Measurements from ENCODE around the gene RSPH10B.
A peak's percentile ranks its signal among the peaks of the same experiment; 100 is the strongest.

Gene RSPH10B

DNA sequence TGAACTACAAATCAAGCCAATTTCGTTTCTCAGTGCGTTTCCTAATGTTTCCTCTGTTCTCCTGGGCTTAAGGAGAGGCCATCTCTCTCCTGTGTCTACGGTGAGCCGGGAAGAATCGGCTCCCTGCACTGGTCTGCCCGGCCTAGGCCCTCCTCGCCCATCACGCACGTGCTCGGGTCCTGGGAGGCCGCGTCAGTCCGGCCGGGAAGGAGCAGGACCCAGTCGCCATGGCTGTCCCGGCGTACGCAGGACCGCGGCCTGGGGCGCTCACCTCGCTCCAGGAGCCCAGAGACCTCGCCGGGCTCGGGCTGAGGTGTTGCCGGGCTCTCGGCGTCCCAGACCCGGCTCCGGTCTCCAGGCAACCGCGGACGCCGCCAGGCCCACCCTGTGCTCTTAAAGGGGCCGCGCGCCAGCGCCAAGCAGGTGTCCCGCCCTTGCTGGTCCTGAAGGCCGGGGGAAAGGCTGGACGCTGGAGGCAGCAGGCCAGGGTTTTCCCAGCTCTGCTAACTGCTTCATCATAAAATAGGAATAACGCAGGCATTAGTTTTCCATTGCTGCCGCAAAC, at the start of gene RSPH10B:
TSS of gene RSPH10B (minus strand) at position 343 of the 565 bp plus-strand sequence. CDS start 3,573 bp downstream, outside the sequence.
- ATAC-seq = peak; percentile 15

DNA sequence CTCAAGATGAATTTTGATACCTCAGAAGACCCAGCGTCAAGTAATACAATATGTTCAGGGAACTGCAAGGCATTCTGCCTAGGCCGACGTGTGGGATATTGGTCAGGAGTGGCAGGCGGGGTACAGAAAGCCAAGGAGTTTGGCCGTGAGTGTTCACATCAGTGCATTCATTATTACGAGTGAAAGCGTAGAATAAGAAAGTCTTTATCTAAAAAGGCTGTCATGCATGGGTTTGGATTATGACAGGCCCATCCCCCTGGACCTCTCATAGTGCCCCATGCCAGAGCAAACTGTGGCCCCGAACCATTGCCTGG, 46.1 kb upstream of the RSPH10B start:
- TF ChIP-seq BACH2 (CRISPR knock-in tag; IDR thresholded peaks at IDR 0.05; ENCODE audit: borderline replicate concordance) = no peak
- TF ChIP-seq, protein P1, sequence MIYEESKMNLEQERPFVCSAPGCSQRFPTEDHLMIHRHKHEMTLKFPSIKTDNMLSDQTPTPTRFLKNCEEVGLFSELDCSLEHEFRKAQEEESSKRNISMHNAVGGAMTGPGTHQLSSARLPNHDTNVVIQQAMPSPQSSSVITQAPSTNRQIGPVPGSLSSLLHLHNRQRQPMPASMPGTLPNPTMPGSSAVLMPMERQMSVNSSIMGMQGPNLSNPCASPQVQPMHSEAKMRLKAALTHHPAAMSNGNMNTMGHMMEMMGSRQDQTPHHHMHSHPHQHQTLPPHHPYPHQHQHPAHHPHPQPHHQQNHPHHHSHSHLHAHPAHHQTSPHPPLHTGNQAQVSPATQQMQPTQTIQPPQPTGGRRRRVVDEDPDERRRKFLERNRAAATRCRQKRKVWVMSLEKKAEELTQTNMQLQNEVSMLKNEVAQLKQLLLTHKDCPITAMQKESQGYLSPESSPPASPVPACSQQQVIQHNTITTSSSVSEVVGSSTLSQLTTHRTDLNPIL (CRISPR knock-in tag; IDR thresholded peaks at IDR 0.05; ENCODE audit: low read depth) = no peak
- no peak for TF ChIP-seq ARNTL (CRISPR knock-in tag; IDR thresholded peaks at IDR 0.05; ENCODE audit: borderline replicate concordance, low read depth)
- TF ChIP-seq, protein P2, sequence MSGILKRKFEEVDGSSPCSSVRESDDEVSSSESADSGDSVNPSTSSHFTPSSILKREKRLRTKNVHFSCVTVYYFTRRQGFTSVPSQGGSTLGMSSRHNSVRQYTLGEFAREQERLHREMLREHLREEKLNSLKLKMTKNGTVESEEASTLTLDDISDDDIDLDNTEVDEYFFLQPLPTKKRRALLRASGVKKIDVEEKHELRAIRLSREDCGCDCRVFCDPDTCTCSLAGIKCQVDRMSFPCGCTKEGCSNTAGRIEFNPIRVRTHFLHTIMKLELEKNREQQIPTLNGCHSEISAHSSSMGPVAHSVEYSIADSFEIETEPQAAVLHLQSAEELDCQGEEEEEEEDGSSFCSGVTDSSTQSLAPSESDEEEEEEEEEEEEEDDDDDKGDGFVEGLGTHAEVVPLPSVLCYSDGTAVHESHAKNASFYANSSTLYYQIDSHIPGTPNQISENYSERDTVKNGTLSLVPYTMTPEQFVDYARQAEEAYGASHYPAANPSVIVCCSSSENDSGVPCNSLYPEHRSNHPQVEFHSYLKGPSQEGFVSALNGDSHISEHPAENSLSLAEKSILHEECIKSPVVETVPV (CRISPR knock-in tag; IDR thresholded peaks at IDR 0.05) = no peak
- TF ChIP-seq SNAI2 (CRISPR knock-in tag; IDR thresholded peaks at IDR 0.05) = no peak
- no peak for TF ChIP-seq ISL1 (CRISPR knock-in tag; IDR thresholded peaks at IDR 0.05)
- no peak for TF ChIP-seq ZFP3 (CRISPR knock-in tag; IDR thresholded peaks at IDR 0.05)
- TF ChIP-seq ZC3H10 (CRISPR knock-in tag; IDR thresholded peaks at IDR 0.05) = no peak
- TF ChIP-seq GLIS3 (CRISPR knock-in tag; IDR thresholded peaks at IDR 0.05) = no peak
- TF ChIP-seq TOX (CRISPR knock-in tag; IDR thresholded peaks at IDR 0.05; ENCODE audit: borderline replicate concordance) = no peak
- TF ChIP-seq, protein P3, sequence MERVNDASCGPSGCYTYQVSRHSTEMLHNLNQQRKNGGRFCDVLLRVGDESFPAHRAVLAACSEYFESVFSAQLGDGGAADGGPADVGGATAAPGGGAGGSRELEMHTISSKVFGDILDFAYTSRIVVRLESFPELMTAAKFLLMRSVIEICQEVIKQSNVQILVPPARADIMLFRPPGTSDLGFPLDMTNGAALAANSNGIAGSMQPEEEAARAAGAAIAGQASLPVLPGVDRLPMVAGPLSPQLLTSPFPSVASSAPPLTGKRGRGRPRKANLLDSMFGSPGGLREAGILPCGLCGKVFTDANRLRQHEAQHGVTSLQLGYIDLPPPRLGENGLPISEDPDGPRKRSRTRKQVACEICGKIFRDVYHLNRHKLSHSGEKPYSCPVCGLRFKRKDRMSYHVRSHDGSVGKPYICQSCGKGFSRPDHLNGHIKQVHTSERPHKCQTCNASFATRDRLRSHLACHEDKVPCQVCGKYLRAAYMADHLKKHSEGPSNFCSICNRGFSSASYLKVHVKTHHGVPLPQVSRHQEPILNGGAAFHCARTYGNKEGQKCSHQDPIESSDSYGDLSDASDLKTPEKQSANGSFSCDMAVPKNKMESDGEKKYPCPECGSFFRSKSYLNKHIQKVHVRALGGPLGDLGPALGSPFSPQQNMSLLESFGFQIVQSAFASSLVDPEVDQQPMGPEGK (CRISPR knock-in tag; IDR thresholded peaks at IDR 0.05; ENCODE audit: borderline replicate concordance) = no peak
- no peak for TF ChIP-seq ZNF565 (CRISPR knock-in tag; conservative IDR thresholded peaks at IDR 0.05; ENCODE audit: low read depth)
- no peak for TF ChIP-seq TCF4 (CRISPR knock-in tag; IDR thresholded peaks at IDR 0.05; ENCODE audit: borderline replicate concordance)
- TF ChIP-seq OSR1 (CRISPR knock-in tag; IDR thresholded peaks at IDR 0.05) = no peak
- TF ChIP-seq ZFP30 (CRISPR knock-in tag; IDR thresholded peaks at IDR 0.05) = no peak
- TF ChIP-seq RARB (CRISPR knock-in tag; IDR thresholded peaks at IDR 0.05) = no peak
- ATAC-seq = no peak

DNA sequence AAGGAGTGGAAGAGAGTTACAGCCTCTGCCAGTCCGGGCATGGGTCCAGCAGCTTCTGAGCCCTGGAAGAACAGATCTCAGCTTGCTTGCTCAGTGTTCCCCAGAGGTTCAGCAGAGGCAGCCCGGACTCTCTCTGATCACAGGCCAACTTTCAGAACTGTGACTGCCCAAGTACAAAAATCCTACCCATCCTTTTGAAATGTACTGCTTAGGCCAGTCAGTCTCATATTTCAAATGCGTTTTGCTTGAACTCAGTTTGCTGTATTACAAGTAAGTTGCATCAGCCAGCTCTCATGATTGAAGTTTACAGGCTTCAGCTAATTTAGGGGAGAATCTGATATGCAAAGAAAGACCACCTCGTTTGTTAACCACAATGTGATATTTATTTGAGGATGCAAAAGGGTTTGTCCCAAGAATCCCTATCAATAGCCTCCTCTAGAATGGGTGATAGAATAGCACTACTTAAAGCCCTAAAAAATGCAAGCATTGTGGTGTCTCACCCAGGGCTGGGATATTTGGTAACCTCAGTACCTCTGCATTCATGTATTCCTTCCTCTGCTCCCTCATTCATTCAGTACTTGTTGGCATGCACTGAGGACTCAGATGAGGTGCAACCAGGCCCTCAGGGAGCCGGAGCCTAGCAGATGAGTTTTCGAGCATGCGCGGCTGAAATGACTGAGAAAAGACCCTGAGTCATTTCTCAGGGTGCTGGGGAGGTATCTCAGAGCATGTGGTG, 45.6 kb upstream of the RSPH10B start:
- TF ChIP-seq ZNF565 (CRISPR knock-in tag; conservative IDR thresholded peaks at IDR 0.05; ENCODE audit: low read depth) (no peak), ZFP30 (CRISPR knock-in tag; IDR thresholded peaks at IDR 0.05) (no peak), TCF4 (CRISPR knock-in tag; IDR thresholded peaks at IDR 0.05; ENCODE audit: borderline replicate concordance) (no peak), ZFP3 (CRISPR knock-in tag; IDR thresholded peaks at IDR 0.05) (no peak), ZNF8 (CRISPR knock-in tag; IDR thresholded peaks at IDR 0.05) (no peak), SNAI2 (CRISPR knock-in tag; IDR thresholded peaks at IDR 0.05) (no peak), OSR1 (CRISPR knock-in tag; IDR thresholded peaks at IDR 0.05) (no peak), ZC3H10 (CRISPR knock-in tag; IDR thresholded peaks at IDR 0.05) (no peak), GLIS3 (CRISPR knock-in tag; IDR thresholded peaks at IDR 0.05) (no peak), BACH2 (CRISPR knock-in tag; IDR thresholded peaks at IDR 0.05; ENCODE audit: borderline replicate concordance) (no peak), PPARA (CRISPR knock-in tag; IDR thresholded peaks at IDR 0.05; ENCODE audit: borderline replicate concordance) (no peak), TOX (CRISPR knock-in tag; IDR thresholded peaks at IDR 0.05; ENCODE audit: borderline replicate concordance) (no peak), TSHZ2 (CRISPR knock-in tag; IDR thresholded peaks at IDR 0.05) (no peak), POU6F1 (CRISPR knock-in tag; IDR thresholded peaks at IDR 0.05; ENCODE audit: borderline replicate concordance, low read depth) (no peak)
- TF ChIP-seq, protein P2 (CRISPR knock-in tag; IDR thresholded peaks at IDR 0.05) = no peak
- TF ChIP-seq, protein P1 (CRISPR knock-in tag; IDR thresholded peaks at IDR 0.05; ENCODE audit: low read depth) = no peak
- TF ChIP-seq, protein P3 (CRISPR knock-in tag; IDR thresholded peaks at IDR 0.05; ENCODE audit: borderline replicate concordance) = no peak
- ATAC-seq = peak; percentile 79
